ENCODE results near the gene AOC1.

Gene AOC1

GRCh38 chr7:150856303-150857275, 4.3 kb downstream of the AOC1 start:
- DNase-seq (ENCODE audit: low read depth in 1 of 2, low spot score in 1 of 2), result no peak

GRCh38 chr7:150857276-150858055, 5.1 kb downstream of the AOC1 start:
- no peak for DNase-seq (ENCODE audit: low read depth in 1 of 2, low spot score in 1 of 2)

GRCh38 chr7:150858236-150859197, 6.2 kb downstream of the AOC1 start:
- DNase-seq (ENCODE audit: low read depth in 1 of 2, low spot score in 1 of 2), result no peak

- no peak for DNase-seq (ENCODE audit: low read depth in 1 of 2, low spot score in 1 of 2)
These were observed 8.1 kb downstream of the AOC1 start for GRCh38 chr7:150860291-150860977.

GRCh38 chr7:150860978-150861295, 8.6 kb downstream of the AOC1 start:
- no peak for DNase-seq (ENCODE audit: low read depth in 1 of 2, low spot score in 1 of 2)

GRCh38 chr7:150862356-150862755, 10.0 kb downstream of the AOC1 start:
- no peak for DNase-seq (ENCODE audit: low read depth in 1 of 2, low spot score in 1 of 2)

GRCh38 chr7:150863946-150864345, 11.6 kb downstream of the AOC1 start:
- DNase-seq (ENCODE audit: low read depth in 1 of 2, low spot score in 1 of 2), result no peak

- no peak for DNase-seq (ENCODE audit: low read depth in 1 of 2, low spot score in 1 of 2)
These were observed 14.7 kb downstream of the AOC1 start for GRCh38 chr7:150866932-150867564.

GRCh38 chr7:150867605-150868004, 15.3 kb downstream of the AOC1 start:
- DNase-seq (ENCODE audit: low read depth in 1 of 2, low spot score in 1 of 2), result no peak

- no peak for DNase-seq (ENCODE audit: low read depth in 1 of 2, low spot score in 1 of 2)
These were observed 17.1 kb downstream of the AOC1 start for GRCh38 chr7:150869467-150869866.

- no peak for DNase-seq (ENCODE audit: low read depth in 1 of 2, low spot score in 1 of 2)
These were observed 19.3 kb downstream of the AOC1 start for GRCh38 chr7:150871601-150872000.

GRCh38 chr7:150874401-150875198, 22.3 kb downstream of the AOC1 start:
- no peak for DNase-seq (ENCODE audit: low read depth in 1 of 2, low spot score in 1 of 2)

GRCh38 chr7:150875791-150876190, 23.5 kb downstream of the AOC1 start:
- DNase-seq (ENCODE audit: low read depth in 1 of 2, low spot score in 1 of 2), result no peak

GRCh38 chr7:150876817-150877526, 24.7 kb downstream of the AOC1 start:
- DNase-seq (ENCODE audit: low read depth in 1 of 2, low spot score in 1 of 2), result peak; percentile 12 to 15

- DNase-seq (ENCODE audit: low read depth in 1 of 2, low spot score in 1 of 2), result no peak
These were observed 25.2 kb downstream of the AOC1 start for GRCh38 chr7:150877536-150877935.

- DNase-seq (ENCODE audit: low read depth in 1 of 2, low spot score in 1 of 2), result no peak
These were observed 27.0 kb downstream of the AOC1 start for GRCh38 chr7:150879345-150879744.

- DNase-seq (ENCODE audit: low read depth in 1 of 2, low spot score in 1 of 2), result no peak
These were observed 28.9 kb downstream of the AOC1 start for GRCh38 chr7:150881189-150881588.

- DNase-seq (ENCODE audit: low read depth in 1 of 2, low spot score in 1 of 2), result no peak
These were observed 38.7 kb downstream of the AOC1 start for GRCh38 chr7:150890853-150891584.
